ENCODE measurements around the gene RASAL1.

The RASAL1 gene

DNA sequence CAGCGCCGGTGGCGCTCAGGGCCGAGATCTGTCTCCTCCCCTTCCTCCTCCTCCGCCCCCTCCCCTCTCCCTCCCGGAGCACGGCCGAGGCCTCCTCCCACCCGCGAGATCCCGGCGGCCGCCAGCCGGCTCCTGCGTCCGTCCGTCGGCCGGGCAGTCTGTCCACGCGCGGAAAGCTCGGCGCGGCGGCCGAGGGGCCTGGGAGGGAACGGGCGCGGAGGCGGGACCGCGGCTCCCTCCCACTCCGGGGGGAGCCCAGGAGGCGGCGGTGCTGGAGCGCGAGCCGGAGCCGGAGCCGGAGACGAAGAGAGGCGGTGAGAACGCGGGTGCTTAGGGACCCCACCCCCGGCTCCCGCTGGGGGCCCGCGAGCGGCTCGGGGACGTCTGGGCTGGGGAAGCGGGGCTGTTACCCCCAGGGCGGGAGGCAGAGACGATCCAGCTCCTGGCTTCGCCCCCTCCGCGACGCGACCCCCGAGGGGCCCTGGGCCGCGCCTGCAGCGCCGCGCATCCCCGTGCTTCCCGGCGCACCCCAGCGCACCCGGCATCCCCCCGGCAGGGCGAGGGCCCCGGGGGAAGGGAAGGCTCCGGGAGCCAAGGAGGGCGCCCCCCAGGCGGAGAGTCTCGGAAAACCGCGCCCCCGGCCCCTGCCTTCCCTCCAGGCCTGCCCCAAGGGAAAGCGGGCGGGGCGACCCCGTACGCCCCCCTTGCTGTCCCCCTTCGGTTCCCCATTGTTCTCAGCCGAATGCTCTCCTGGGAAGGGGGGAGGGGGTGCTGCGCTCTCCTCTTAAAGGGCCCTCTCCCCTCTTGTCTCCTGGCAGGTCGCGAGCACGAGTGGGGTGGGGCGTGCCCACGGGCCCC is 78.7 kb downstream of the RASAL1 start, which contains the start of gene DTX1:
DTX1 (plus strand) TSS at position 100 of the 858 bp plus-strand sequence. CDS start 1,463 bp downstream, outside the sequence.
- peak; percentile 49 for DNase-seq (ENCODE audit: low spot score)

DNA sequence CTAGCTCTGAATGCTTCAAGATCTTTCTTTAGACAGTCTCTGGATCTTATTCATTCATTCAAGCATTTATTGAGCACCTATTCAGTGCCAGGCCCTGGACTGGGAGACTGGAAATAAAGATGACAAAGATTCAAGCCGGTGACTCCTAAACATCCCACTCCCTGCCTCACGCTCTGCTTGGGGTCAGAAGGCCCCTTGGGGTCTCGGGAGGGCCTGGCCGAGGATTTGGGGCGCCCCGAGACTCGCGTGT is 79.3 kb downstream of the RASAL1 start:
- no peak for DNase-seq (ENCODE audit: low spot score)

DNA sequence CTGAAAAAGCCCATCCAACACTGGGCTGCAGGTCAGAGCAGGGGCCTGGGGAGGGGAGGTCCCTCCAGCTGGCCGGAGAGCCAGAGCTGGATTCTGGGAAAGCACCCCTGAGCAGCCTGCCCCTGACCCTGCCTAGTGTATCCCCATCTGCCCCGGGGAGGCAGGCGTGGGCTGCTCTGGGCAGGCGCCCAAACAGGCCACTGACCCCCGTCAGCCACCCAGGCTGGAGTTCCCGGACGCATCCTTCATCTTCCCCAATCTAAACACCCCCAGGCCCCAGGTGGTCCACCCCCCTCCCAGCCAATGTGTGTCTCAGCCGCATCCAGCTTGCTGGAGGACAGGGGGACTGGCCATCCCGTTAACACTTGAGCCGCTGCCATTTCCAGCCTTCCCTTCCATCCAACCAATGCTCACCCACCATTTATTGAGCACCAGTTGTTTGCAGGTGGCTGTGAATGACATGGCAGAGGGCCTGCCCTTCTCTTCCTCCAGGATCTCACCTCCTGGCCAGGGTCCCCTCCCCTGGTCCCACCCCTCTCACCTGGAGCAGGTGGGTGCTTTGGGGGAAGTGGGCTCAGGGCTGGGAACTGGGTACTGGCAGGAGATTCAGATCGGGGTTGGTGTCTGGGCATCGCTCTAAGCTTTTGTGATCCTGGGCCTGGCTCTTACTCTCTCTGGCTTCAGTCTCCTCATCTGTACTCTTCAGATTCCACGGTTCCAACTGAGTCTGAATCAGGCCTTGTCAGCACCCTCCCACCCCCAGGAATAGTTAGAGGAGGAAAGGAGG is 79.8 kb downstream of the RASAL1 start:
- DNase-seq (ENCODE audit: low spot score) = no peak

DNA sequence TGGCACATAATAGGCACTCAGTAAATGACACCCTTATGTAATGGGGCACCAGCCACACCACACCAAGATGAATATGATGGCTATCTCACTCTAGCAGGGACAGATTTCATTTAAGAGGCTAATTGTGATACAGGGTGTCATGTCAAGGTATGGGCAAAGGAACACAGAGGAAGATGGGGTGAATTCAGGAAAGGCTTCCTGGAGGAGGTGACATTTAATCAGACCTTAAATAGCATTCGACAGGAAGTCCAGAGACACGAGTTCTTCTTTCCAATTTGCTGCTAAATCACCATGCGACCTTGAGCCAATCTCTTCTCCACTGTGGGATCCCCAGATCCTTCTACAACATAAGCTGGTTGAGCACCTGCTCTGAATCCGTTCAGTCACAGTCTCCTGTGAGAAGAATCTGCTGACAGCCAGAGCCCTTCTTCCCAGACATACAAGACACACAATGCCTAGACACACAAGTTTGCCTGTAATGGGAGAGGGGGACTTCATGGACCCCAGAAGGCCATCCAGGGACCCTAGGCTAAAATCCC is 80.5 kb downstream of the RASAL1 start:
- no peak for DNase-seq (ENCODE audit: low spot score)

DNA sequence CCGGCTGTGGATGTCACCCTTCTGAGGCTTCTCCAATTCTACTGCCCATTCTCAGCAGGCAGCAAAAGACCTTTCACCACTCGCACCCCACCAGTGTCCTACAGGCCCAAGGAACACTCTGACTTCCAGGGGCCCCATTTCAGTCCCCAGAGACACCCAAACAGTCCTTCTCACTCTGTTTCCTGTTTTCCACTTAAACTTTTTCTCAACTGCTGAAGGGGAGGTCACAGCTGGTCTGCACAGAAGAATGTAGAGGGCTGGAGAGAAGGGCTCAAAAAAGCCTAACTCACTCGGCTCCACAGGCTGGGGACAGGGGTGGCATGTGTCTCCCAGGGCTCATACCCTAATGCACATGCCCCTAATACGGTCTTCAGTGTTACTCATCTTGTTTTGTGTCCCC is 83.2 kb downstream of the RASAL1 start:
- no peak for DNase-seq (ENCODE audit: low spot score)

DNA sequence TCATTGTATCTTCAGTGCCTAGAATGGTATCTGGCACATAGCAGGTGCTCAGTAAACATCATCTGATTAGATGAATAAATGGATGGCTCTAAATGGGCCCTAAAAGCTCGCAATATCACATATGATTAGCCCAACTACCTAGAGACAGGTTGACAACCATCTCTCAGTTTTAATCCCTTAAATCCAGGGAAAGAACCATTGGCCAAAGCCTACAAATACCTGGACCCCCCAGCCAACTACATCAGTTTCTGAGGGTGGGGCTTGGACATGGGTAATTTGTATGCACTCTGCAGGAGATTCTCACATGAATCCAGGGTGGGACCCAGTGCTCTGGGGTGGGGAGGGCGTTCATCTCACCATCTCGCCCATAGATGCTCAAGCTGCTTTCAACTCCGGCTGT is 83.8 kb downstream of the RASAL1 start:
- DNase-seq (ENCODE audit: low spot score) = no peak

DNA sequence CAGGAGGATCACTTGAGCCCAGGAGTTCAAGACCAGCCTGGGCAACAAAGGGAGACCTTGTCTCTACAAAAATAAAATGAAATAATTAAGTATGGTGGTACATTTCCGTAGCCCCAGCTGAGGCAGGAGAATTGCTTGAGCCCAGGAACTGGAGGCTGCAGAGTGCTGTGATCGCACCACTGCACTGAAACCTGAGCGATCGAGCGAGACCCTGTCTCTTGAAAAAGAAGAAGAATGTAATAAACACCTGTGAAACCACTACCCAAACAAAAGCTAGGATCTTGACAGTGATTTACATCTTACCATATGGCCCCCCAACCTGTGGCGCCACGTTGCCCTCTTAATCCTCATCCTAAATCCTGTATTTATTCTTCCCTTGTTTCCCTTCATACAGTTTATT is 84.8 kb downstream of the RASAL1 start:
- no peak for DNase-seq (ENCODE audit: low spot score)

DNA sequence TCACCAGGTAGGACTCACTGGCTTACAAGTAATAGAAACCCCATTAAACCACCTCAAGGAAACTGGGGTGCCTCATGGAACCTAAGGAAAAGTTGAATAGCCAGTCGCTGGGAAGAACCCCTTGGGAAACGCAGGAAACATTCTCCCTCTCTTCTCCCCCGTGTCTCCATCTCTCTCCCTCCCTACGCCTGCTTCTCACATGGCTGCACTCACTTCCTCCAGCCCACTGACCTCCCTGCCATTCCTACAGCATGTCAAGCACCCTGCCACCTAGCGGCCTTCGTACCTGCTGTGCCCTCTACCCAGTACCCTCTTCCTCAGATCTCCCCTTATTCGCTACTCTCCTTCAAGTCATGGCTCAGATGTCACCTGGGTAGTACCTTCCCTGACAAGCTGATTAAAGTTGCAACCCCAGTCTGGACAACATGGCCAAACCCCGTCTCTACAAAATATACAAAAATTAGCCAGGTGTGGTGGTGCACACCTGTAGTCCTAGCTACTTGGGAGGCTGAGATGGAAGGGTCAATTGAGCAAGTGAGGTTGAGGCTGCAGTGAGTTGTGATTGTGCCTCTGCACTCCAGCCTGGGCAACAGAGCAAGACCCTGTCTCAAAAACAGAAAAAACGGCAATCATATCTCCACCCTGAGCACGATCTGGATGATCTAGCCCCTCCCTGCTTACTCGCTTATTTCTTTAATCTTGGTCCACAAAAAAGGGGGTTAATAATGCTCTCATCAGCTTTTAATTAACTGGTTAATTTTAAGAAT is 85.4 kb downstream of the RASAL1 start:
- no peak for DNase-seq (ENCODE audit: low spot score)
